GM19324 (cell line): ENCODE measurements around the gene OPA1.
"Not testable (repeated sequence)": the region's sequence is repeated elsewhere in the genome, so short reads cannot be mapped to it uniquely, and the experiment has no call there.

Source experiments
- ATAC-seq: cut with Tn5 transposase; IDR thresholded peaks from one replicate; pipeline ENCODE4 v1.9.1; 2021; ENCODE audit warnings: mild to moderate bottlenecking, moderate library complexity; ENCODE audit not compliant: unreplicated experiment, low FRiP score

OPA1 gene

DNA sequence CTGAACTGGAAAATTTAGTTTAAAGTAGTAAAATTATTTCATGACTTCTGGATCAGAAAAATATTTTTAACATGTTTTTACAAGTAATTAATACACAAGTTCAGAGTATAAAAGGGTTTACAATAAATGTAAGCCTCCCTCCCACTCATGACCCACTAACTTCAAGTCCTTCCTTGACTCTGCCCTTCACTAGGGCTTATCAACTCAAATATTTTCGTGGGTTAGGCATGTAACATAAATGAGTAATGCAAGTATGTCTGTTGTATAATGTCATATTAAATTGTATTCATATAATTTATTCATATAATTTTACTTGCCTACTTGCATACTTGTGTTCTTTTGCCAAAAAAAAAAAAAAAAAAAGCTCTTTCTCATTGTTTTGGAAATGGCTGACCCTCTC is 3.4 kb upstream of the OPA1 start:
- ATAC-seq, result no peak

DNA sequence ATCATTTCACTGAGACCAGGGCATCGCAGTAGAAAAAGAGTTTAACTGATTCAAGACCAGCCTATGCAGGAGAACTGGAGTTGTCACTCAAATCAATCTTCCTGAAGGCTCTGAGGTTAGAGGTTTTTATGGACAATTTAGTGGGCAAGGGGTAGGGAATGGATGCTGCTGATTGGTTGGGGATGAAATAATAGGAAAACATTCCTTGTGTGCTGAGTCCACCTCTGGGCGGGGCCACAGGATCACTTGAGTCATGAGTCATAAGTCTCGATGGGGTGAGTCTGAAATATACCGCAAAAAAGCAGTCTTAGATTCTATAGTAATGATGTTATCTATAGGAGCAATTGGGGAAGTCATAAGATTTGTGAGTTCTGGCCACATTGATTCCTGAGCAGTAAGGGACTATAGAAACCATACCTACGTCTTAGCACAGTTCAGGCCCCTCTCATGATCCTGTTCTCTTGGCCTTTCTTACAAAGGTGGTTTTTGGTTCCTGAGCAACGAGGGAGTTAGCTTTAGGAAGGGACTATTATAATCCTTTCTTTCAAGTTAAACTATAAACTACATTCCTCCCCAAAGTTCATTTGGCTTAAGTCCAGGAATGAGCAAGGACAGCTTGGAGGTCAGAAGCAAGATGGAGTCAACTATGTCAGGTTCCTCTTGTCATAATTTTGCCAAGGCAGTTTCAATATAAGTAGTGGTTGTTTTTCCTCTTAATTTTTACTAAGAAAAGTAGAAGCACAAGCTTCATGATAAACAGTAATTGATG is 2.7 kb upstream of the OPA1 start:
- ATAC-seq, result no peak

DNA sequence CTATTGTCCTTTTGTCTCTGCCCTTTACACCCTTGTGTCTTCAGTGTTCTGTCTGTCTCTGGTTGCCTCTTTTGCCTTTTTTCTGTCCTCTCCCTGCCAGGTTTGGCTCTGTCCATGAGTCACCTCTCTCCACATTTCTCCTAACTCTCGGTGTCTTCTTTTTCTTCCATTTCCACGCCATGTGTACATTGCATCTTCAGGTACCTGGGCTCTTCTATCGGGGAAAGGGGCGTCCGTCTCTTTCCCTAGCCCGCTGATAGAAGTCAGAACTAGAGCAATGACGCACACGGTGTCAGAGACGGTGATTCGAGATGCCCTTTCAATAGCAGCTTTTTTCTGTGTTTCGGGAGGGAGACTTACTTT is 641 bp downstream of the OPA1 start:
- ATAC-seq, result no peak

DNA sequence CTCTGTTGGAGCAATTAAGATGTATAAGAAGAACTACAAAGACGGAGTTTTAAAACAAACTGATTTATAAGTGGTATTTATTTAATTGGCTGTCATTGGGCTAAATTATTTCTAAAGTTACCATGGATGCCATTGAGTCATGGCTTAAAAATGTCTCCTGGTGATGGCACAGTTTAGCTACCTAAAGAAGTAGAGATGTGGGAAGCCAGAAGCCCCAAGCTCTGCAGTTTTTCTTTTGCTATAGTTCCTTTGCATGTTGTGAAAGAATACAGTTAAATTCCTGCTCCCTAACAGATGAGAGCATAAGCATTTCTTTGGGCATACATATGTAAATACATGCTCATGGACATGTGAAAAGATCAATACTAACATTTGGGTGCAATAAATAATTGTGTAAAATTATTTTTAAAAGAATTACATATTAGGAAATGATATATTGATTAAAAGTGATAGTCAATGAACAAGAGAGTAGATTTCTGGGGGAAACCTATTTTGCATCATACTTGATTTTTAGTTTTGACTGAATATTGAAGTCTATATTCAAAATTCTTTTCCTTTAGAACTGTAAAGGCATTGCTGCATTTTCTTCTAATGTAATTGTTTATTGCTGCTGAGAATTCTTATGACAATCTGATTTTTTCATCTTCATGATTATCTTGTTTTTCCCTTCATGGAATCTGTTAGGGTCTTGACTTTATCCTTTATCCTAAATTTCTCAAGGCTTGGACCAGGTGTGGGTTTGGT is 2.1 kb downstream of the OPA1 start:
- ATAC-seq, result no peak

DNA sequence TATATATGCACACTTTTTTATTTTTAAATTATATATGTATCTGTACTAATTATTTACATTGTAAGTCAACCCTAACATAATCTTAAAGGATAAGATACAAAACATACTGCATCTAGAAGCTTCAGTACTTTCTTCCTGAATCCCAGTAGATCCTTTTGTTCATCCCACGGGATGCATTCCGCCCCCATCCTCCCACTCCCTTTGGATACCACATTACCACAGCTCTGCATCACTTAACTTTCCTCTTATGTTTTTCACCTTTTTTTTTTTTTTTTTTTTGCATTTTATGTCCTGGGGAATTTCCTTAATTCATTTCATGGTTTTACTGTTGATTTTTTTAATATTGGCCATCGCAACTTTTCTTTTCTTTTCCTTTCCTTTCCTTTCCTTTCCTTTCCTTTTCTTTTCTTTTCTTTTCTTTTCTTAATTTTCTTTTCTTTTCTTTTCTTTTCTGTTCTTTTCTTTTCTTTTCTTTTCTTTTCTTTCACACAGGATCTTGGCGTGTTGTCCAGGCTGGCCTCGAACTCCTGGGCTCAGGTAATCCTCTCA is 3.0 kb downstream of the OPA1 start:
- no peak for ATAC-seq

DNA sequence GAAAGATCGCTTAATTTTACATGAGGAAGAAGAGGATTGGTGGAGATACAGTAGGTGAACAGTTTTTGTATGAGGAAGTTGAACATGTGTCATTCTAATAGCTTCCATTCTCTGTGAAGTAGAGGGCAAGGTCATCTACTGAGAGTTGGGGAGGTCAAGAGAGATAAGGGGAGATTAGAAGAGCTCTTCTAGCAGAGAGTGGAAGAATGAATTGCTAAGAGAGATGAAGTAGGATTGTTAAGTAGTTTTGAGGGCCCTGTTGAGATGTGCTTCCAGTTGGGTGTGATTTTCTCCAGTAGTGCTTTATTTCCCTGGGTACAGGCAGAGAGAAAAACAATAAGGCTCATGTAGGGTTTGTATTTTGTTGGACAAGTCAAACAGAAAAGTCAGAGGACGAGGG is 5.2 kb downstream of the OPA1 start:
- ATAC-seq, result no peak

DNA sequence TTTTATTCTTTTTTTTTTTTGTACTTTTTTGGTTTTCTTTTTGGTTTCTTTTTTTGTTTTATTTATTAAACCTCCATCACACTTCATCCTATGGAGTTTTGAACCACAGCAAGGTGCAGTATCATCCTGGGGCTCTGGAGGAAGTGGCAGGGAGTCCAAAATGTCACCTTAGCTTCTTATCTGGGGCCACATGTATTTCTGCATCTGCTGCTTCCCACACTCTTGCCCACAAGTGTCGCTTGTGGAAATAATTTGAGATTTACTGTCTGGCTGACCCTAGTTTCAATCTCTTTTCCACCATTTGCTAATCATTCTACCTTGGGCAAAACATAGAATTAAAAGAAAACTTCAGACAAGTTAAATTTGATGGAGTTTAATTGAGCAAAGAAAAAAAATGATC is 6.4 kb downstream of the OPA1 start:
- ATAC-seq, result no peak

DNA sequence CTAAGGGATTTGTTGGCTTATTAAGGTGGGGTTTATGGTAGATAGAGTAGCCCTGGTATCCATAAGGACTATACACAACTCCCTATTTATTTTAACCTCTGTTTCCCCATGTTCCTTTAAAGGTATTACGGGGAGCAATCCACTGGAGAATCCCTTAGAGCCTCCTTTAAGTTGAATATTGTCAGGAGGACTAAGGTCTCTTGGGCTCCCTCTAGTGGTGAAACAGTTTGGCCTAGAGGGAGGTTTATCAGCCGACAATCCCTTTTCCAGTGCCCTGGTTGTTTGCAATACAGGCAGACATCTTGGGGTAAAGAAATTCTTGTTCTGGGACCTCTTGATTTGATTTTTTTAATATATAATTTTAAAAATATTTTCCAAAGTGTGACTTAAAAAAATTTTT is 12.9 kb downstream of the OPA1 start:
- no peak for ATAC-seq

DNA sequence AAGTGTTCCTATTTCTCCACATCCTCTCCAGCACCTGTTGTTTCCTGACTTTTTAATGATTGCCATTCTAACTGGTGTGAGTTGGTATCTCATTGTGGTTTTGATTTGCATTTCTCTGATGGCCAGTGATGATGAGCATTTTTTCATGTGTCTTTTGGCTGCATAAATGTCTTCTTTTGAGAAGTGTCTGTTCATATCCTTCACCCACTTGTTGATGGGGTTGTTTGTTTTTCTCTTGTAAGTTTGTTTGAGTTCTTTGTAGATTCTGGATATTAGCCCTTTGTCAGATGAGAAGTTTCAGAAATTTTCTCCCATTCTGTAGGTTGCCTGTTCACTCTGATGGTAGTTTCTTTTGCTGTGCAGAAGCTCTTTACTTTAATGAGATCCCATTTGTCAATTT is 13.9 kb downstream of the OPA1 start:
- not testable (repeated sequence) for ATAC-seq

DNA sequence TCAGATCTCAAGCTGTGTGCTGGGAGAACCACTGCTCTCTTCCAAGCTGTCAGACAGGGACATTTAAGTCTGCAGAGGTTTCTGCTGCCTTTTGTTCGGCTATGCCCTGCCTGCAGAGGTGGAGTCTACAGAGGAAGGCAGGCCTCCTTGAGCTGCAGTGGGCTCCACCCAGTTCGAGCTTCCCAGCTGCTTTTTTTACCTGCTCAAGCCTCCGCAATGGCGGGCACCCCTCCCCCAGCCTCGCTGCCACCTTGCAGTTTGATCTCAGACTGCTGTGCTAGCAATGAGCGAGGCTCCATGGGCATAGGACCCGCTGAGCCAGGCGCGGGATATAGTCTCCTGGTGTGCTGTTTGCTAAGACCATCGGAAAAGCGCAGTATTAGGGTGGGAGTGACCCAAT is 17.5 kb downstream of the OPA1 start:
- ATAC-seq, result not testable (repeated sequence)

DNA sequence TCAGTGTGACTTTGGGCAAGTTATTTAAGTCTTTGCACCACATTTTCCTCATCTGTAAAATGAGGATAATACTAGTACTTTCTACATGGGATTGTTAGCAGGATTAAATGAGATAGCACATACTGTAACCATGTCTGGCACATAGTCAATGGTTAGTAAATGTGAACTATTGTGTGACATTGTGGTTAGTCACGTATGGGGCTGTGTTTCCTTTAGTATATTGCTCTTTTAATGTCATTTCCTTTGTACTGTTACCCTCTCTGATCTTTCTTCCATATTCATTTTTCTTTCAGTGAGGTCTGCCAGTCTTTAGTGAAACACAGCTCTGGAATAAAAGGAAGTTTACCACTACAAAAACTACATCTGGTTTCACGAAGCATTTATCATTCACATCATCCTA is 21.4 kb downstream of the OPA1 start:
- ATAC-seq, result no peak

DNA sequence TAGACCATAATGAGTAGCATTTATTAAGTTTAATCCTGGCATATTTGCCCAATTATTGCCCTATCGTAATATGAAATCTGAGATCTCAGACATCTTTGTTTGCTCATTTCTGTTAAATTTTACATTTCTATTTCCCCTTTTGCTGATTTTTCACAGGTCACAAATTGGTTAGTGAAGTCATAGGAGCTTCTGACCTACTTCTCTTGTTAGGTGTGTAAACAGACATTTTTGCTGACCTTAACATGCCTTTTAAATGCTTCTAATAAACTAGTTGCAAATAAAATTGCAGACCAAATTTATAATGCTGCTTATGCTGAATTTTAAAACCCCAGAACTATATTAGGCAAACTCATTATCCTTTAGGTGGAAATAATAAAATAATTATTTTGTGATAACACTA is 24.6 kb downstream of the OPA1 start:
- ATAC-seq, result no peak

DNA sequence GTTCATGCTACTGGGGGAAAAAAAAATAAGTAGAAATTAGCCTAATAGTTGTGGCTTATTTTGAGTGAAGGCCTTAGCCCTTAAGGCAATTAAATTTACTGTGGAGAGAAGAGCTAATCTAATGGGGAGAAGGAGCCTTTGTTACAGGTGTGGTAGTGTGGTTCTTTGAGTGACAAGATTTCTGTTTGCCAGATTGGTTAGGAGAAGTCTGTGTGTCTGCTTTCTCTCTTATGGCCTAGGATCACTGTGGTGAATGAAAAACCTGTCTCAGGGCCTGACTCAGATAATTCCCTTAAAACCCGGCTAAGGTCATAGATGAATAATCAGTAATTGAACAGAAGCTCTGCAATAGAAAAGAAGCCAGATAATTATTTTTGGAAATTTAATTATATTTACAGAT is 27.0 kb downstream of the OPA1 start:
- ATAC-seq, result no peak

DNA sequence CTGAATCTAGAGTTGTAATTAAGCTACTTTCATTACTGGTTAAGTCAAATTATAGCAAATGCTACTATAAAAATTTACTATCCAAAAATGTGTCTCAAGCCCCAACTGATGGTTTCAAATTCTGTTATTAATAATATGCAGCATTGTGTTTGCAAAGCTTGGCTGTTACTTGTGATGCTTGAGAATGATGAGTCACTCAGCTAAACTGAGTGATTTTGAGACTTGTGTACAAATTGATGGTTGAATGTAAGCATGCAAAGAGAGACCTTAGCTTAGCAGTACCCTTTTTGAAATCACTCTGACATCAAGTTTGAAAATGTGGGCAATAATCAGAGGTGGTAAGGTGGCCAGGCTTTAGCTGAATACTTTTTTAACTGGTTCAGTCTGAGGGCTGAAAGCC is 27.6 kb downstream of the OPA1 start:
- ATAC-seq, result no peak

DNA sequence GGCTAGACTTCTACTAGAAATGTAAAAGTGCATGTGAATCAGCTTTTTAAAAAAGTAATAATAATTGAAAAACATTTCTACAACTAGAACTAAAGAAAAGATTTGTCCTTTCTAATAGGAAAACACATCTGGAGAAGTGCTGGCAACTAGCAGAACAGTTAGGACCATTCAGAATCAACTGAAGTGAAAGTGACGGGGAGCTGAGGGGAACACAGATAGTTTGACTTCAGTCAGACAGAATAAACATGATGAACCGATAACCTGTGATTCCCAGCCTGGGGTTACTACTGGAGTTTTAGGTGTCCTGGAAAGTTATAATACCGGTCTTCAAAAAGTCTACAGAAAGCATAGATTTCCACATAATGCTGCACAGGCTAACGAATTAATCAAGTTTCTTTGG is 28.1 kb downstream of the OPA1 start:
- no peak for ATAC-seq

DNA sequence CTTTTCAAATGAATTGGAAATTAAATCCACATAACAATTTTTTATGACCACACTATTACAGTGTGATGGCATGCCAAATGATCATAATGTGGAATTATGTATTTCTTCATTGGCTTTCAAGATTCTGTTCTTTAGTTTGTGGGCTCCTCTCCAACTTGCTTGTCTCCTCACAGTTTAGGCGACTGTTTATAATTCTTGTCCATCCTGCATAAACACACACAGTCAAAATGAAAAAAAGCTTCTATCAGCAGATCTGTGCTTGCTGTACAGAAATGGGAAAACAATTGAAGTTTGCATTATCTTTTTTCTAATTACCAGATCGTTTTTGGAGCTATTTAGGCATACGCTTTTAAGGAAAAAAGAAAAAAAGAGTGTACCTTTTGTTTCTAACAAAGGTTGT is 37.0 kb downstream of the OPA1 start:
- ATAC-seq, result no peak

DNA sequence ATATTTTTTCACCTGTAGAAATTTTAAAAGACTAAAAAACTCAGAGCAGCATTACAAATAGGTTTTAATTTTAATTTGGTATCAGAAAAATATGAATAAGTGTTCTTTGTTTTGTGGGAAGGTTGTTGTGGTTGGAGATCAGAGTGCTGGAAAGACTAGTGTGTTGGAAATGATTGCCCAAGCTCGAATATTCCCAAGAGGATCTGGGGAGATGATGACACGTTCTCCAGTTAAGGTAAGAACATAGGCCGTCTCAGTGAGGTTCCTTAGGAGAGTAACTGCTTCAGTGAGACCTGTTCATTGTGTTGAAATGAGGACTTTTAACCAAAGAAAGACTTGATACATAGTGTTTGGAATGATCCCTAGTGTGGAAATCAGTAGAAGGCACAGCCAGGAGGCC is 44.8 kb downstream of the OPA1 start:
- ATAC-seq, result no peak

DNA sequence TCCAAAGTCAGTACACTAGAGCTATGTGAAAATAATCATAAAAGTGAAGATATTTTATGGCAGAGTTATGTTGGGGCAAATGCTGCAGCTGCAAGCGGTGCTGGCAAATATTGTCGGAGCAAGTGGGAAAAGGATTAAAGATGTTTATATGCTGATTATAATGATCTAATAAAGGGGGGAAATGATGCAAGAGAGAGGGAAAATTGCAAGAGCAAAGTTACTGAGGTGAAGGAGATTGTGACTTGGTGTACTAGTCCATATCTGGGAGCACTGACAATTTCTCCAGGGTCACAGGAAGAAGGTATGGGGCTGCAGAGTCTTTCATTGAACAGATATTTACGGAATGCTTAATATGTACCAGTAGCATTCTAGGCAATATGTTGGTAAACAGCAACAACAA is 45.8 kb downstream of the OPA1 start:
- ATAC-seq, result no peak

DNA sequence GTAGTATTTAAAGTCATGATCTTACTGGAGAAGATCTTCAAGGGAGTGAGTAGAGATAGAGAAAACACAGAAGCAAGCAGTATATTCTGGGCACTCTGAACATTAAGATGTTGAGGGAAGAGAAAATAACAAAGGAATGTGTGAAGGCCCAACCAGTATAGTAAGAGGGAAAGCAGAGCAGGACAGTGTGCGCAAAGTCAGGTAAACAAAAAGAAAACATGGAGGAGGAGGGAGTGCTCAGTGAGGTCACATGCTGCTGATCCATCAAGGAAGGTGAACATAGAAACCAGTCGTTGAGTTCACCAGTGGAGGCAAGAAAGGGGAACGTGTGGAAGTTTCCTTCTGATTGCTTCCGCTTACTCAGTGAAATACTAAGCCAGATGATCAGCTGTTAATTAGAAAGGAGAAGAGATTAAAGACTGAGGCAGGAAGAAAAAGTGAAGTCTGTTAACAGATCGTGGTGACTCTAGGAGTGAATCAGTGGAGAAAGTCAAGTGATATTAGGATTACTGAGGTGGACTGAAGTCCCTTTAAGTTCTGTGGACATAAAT is 47.2 kb downstream of the OPA1 start:
- ATAC-seq, result no peak

DNA sequence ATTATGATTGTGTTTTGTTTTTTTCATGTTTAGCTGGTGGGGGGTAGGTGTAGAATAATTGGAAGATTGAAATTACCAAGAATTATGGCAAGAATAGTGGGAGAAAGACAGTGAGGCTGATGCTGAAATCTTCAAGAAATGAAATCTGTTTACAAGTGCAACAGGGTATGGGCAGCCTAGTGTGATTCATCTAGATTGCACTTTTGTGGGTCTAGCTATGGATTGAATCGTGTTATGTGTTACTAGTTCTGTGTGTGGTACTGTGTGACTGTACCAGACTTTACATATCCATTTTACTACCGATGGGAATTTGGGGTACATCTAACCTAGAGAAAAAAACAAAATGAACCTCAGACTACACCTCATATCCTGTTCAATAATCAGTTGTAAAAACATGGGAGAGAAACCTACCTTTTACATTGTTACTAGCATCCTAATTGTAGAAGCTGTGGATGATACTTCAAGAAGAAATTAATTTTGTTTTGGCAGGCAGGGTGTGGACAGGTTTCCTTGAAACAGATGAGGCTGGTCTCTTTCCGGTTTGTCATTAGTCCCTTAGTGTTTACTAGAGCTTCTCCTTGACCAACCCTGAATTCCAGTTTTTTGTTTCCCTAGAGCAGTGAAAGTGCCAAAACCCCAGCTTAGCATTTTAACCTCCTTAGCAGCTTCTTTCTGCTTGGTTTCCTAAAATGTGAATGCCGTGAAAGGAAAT is 47.9 kb downstream of the OPA1 start:
- ATAC-seq, result no peak

DNA sequence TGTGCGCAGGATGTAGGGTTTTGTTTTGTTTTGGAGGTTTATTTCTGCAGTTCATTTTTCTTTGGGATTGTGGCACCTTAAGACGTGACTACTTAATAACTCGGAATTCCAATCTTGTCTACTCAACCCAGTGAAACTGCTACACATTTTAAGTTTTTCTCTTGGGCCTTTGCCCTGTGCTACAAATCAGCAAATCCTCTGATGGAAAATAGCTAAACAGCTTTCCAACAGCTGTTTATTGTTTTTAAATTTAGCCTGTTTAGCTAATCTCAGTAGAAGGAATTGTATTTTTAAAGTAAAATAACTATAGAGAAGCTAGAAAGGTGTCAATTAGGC is 48.4 kb downstream of the OPA1 start:
- ATAC-seq, result no peak
